ENCODE data around the gene CFAP100. TPM values are rescaled to one million over a fixed set of nuclear protein-coding genes. Genes with fewer than 3 reads are reported as not detected.

The CFAP100 gene
- total and polyA plus RNA-seq, 10 of the 15 experiments (the other 5 are each of a cell fraction or from before 2014, with no cell fraction given) = 0.04 to 0.27 TPM; not detected in 8

DNA sequence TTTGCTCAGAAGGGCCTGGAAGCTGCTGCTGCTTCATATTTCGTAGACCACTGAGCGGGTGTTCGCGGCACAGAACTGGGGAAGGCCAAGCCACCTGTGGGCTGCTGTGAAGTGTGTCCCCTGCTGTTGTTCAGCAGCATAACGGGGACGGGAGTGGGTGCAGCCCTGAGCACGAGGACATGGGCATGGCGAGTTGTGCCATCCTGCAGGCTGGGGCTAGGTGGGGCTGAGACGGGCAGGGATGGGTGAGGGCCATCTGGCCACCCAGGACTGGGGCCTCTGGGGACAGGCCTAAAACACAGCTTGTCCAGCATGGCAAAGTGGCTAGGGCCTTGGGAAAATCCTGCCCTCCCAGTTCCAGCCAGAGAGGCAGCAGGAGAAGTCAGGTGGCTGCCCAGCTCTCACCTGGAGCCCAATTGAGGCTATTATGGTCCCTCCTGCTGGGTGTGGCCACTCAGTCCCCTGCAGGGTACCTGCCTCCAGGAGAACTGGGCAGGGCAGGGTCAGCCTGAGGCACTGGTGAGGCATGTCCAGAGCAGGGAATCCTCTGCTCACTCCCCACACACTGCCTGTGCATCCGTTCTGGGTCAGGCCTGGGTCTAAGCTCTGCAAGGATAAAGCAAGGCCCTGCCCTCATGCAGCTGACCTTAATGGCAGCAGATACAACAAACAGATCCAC, 29.5 kb downstream of the CFAP100 start:
- intact Hi-C loops (cut with micrococcal nuclease; ENCODE audit: unreplicated experiment) (no loop called here), in situ Hi-C loops (cut with MboI) (no loop called here)
- FAIRE-seq (no peak), DNase-seq (ENCODE audit: low read depth, low spot score) (no peak), ATAC-seq (no peak)
- peaks cover 3% of the 10 kb centered on the region; the same call in 2 of the 3 replicates for H3K9me3 ChIP-seq (replicated peaks; ENCODE audit: control insufficient read depth, insufficient read depth, low read length)
- no peaks in the 10 kb centered on the region for H3K27me3 ChIP-seq (replicated peaks in 1 of 2; ENCODE audit: control insufficient read depth in 2 of 2, insufficient read depth in 2 of 2, low read length in 1 of 2)
- no peaks in the 10 kb centered on the region for H3K36me3 ChIP-seq (ENCODE audit: control insufficient read depth in 2 of 2, insufficient read depth in 2 of 2, low read length in 1 of 2)
- H3K4me3 ChIP-seq = no peak overlapping the region
- CTCF ChIA-PET = no interaction called here
- H3K27ac ChIP-seq (ENCODE audit: control insufficient read depth, insufficient read depth) = no peak overlapping the region
- TF ChIP-seq TCF3 (IDR thresholded peaks at IDR 0.05; ENCODE audit: borderline replicate concordance, insufficient read depth, low read depth, low read length) = no peak
- no peak for TF ChIP-seq STAT3 (IDR thresholded peaks at IDR 0.05; ENCODE audit: low read depth, low read length)
- TF ChIP-seq, protein P1, sequence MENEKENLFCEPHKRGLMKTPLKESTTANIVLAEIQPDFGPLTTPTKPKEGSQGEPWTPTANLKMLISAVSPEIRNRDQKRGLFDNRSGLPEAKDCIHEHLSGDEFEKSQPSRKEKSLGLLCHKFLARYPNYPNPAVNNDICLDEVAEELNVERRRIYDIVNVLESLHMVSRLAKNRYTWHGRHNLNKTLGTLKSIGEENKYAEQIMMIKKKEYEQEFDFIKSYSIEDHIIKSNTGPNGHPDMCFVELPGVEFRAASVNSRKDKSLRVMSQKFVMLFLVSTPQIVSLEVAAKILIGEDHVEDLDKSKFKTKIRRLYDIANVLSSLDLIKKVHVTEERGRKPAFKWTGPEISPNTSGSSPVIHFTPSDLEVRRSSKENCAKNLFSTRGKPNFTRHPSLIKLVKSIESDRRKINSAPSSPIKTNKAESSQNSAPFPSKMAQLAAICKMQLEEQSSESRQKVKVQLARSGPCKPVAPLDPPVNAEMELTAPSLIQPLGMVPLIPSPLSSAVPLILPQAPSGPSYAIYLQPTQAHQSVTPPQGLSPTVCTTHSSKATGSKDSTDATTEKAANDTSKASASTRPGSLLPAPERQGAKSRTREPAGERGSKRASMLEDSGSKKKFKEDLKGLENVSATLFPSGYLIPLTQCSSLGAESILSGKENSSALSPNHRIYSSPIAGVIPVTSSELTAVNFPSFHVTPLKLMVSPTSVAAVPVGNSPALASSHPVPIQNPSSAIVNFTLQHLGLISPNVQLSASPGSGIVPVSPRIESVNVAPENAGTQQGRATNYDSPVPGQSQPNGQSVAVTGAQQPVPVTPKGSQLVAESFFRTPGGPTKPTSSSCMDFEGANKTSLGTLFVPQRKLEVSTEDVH (IDR thresholded peaks at IDR 0.05; ENCODE audit: low read depth, partially characterized antibody) = no peak
- no peak for TF ChIP-seq TAF1 (IDR thresholded peaks at IDR 0.05; ENCODE audit: borderline replicate concordance, low read depth, low read length)
- no peak for TF ChIP-seq ZNF622 (IDR thresholded peaks at IDR 0.05)
- TF ChIP-seq IKZF1 (conservative IDR thresholded peaks at IDR 0.05) = no peak
- TF ChIP-seq TBL1XR1 (IDR thresholded peaks at IDR 0.05; ENCODE audit: low read depth, low read length) = no peak
- TF ChIP-seq, protein P2, sequence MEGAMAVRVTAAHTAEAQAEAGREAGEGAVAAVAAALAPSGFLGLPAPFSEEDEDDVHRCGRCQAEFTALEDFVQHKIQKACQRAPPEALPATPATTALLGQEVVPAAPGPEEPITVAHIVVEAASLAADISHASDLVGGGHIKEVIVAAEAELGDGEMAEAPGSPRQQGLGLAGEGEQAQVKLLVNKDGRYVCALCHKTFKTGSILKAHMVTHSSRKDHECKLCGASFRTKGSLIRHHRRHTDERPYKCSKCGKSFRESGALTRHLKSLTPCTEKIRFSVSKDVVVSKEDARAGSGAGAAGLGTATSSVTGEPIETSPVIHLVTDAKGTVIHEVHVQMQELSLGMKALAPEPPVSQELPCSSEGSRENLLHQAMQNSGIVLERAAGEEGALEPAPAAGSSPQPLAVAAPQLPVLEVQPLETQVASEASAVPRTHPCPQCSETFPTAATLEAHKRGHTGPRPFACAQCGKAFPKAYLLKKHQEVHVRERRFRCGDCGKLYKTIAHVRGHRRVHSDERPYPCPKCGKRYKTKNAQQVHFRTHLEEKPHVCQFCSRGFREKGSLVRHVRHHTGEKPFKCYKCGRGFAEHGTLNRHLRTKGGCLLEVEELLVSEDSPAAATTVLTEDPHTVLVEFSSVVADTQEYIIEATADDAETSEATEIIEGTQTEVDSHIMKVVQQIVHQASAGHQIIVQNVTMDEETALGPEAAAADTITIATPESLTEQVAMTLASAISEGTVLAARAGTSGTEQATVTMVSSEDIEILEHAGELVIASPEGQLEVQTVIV (IDR thresholded peaks at IDR 0.05; ENCODE audit: borderline replicate concordance, partially characterized antibody) = no peak
- no peak for TF ChIP-seq ATF7 (IDR thresholded peaks at IDR 0.05; ENCODE audit: low read depth)
- TF ChIP-seq NFXL1 (IDR thresholded peaks at IDR 0.05; ENCODE audit: borderline replicate concordance) = no peak
- TF ChIP-seq SUPT20H (IDR thresholded peaks at IDR 0.05; ENCODE audit: borderline replicate concordance, control insufficient read depth, low read depth, low read length) = no peak
- no peak for TF ChIP-seq SIX5 (IDR thresholded peaks at IDR 0.05; ENCODE audit: low read depth, low read length, severe bottlenecking)
- TF ChIP-seq JUND (IDR thresholded peaks at IDR 0.05; ENCODE audit: low read depth, low read length) = no peak
- TF ChIP-seq HDAC6 (IDR thresholded peaks at IDR 0.05; ENCODE audit: unreplicated experiment) = no peak
- TF ChIP-seq RBBP5 (conservative IDR thresholded peaks at IDR 0.05) = no peak
- H3K4me2 ChIP-seq (ENCODE audit: control insufficient read depth, insufficient read depth) = no peak overlapping the region
- RAD21 ChIA-PET (ENCODE audit: unreplicated experiment) = no interaction called here
- BruUV-seq (replicated peaks) = no TSS peak
- H4K20me1 ChIP-seq (ENCODE audit: control insufficient read depth, insufficient read depth) = no peaks in the 10 kb centered on the region
- no peaks in the 10 kb centered on the region for H3K79me2 ChIP-seq (ENCODE audit: control insufficient read depth, insufficient read depth, low read length)
- H3K9ac ChIP-seq (ENCODE audit: control insufficient read depth, insufficient read depth, low read length) = no peak overlapping the region
- 57% methylated on average over 10 of the region's 10 CpGs for WGBS (ENCODE audit: insufficient coverage, insufficient replicate concordance, low lambda C conversion rate, missing lambda C conversion rate)
- SMC1A ChIA-PET (ENCODE audit: uncharacterized antibody, unreplicated experiment) = no interaction called here
- POLR2A ChIA-PET = no interaction called here
- H2AFZ ChIP-seq (ENCODE audit: control insufficient read depth, low read depth, low read length) = no peak overlapping the region
- H3K4me1 ChIP-seq (ENCODE audit: control insufficient read depth, insufficient read depth, low read length) = no peaks in the 10 kb centered on the region

All from GM12878 (cell line).